HG02798 (cell line): Measurements from ENCODE around the gene ETDC.
"Not testable (repeated sequence)": the region's sequence is repeated elsewhere in the genome, so short reads cannot be mapped to it uniquely, and the experiment has no call there.

Source experiments
- ATAC-seq: cut with Tn5 transposase; IDR thresholded peaks from one replicate; pipeline ENCODE4 v1.9.1; 2021; ENCODE audit warnings: mild to moderate bottlenecking; ENCODE audit not compliant: unreplicated experiment, poor library complexity

ETDC gene

GRCh38 chrX:135309430-135309923 lies at the start of gene ETDC:
Gene ETDC (plus strand): TSS chrX:135309480. CDS start chrX:135309480, 0 bp downstream.
- ATAC-seq: no peak

GRCh38 chrX:135260976-135261375 lies 48.3 kb upstream of the ETDC start:
- not testable (repeated sequence) for ATAC-seq

GRCh38 chrX:135263376-135263775 lies 45.9 kb upstream of the ETDC start:
- ATAC-seq: not testable (repeated sequence)

GRCh38 chrX:135264206-135264605 lies 45.1 kb upstream of the ETDC start:
- no peak for ATAC-seq

GRCh38 chrX:135273162-135273561 lies 36.1 kb upstream of the ETDC start:
- ATAC-seq: no peak

- no peak for ATAC-seq
Measured at GRCh38 chrX:135275973-135276372, 33.3 kb upstream of the ETDC start.

- ATAC-seq: no peak
Measured at GRCh38 chrX:135287266-135287823, 21.9 kb upstream of the ETDC start.

GRCh38 chrX:135295238-135295943 lies 13.9 kb upstream of the ETDC start:
- ATAC-seq: peak; percentile 99

GRCh38 chrX:135295944-135296305 lies 13.4 kb upstream of the ETDC start:
- ATAC-seq: peak; percentile 59

GRCh38 chrX:135302269-135302873 lies 6.9 kb upstream of the ETDC start:
- ATAC-seq: no peak

- ATAC-seq: no peak
Measured at GRCh38 chrX:135304741-135305140, 4.5 kb upstream of the ETDC start.

GRCh38 chrX:135307171-135307570 lies 2.1 kb upstream of the ETDC start:
- ATAC-seq: no peak

GRCh38 chrX:135308345-135308855 lies 880 bp upstream of the ETDC start:
- no peak for ATAC-seq

- ATAC-seq: no peak
Measured at GRCh38 chrX:135315864-135316263, 6.6 kb downstream of the ETDC start.

- no peak for ATAC-seq
Measured at GRCh38 chrX:135324463-135324862, 15.2 kb downstream of the ETDC start.

- ATAC-seq: not testable (repeated sequence)
Measured at GRCh38 chrX:135325036-135325818, 15.9 kb downstream of the ETDC start.

- no peak for ATAC-seq
Measured at GRCh38 chrX:135327299-135327698, 18.0 kb downstream of the ETDC start.

GRCh38 chrX:135328421-135329005 lies 19.2 kb downstream of the ETDC start:
- no peak for ATAC-seq

GRCh38 chrX:135330706-135331105 lies 21.4 kb downstream of the ETDC start:
- ATAC-seq: no peak

GRCh38 chrX:135331525-135331924 lies 22.2 kb downstream of the ETDC start:
- ATAC-seq: no peak
